ENCODE measurements around the gene SLC6A8. TPM values are rescaled to one million over a fixed set of nuclear protein-coding genes. Genes with fewer than 3 reads are reported as not detected.

Gene SLC6A8
- total RNA-seq, 1 experiment from 2014 or later = 27.4 TPM

DNA sequence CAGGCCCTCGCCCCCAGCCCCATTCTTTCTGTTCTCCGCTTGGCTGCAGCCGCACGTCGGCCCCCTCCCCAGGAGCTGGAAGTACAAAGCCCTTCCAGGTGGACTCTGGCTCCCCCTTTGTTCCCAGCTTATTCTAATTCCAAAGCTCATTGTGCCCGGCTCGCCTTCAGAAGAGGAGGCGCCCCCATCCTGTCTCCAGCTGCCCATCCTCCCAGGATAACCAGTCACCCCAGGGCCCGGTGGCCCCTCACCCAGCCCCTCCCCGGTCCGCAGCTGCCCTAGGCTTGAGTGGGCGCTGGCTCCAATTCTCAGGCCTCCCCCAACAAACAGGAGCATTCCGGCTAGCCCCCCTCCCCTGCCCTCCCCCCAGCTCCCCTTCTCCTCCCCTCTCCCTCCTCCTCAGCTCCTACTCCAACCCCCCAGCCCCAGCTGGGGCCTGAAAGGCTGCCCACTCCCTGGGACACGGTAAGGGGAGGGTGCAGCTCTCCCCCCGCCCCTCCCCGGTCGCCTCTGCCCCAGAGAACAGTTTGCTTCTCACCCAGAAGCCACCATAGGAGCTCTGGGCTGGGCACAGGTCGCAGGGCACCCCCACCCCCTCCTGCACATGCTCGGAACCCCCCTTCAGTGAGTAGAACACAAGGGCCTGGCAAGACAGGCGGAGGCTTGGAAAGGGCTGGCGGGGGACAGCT lies 3.1 kb upstream of the SLC6A8 start:
- intact Hi-C loops (cut with micrococcal nuclease; ENCODE audit: unreplicated experiment) = no loop called here
- Mint-ChIP-seq H3K27me3 (ENCODE audit: unreplicated experiment) (peaks cover 26% of the 10 kb centered on the region), H3K27ac (ENCODE audit: unreplicated experiment) (no peak overlapping the region), H3K9me3 (ENCODE audit: low read depth, unreplicated experiment) (no peaks in the 10 kb centered on the region), H3K4me3 (ENCODE audit: low read depth, unreplicated experiment) (no peak overlapping the region), H3K36me3 (ENCODE audit: insufficient read depth, unreplicated experiment) (peaks cover 16% of the 10 kb centered on the region), H3K4me1 (ENCODE audit: low read depth, unreplicated experiment) (no peaks in the 10 kb centered on the region)
- CTCF ChIA-PET = interaction anchor here (0.7 to 0.8 kb wide), 2 partner anchors 11 to 23 kb away, joined by 3 to 4 read pairs; no protein-coding TSS in a partner anchor
- no TSS peak for BruUV-seq (replicated peaks)
- TF ChIP-seq, protein P1, sequence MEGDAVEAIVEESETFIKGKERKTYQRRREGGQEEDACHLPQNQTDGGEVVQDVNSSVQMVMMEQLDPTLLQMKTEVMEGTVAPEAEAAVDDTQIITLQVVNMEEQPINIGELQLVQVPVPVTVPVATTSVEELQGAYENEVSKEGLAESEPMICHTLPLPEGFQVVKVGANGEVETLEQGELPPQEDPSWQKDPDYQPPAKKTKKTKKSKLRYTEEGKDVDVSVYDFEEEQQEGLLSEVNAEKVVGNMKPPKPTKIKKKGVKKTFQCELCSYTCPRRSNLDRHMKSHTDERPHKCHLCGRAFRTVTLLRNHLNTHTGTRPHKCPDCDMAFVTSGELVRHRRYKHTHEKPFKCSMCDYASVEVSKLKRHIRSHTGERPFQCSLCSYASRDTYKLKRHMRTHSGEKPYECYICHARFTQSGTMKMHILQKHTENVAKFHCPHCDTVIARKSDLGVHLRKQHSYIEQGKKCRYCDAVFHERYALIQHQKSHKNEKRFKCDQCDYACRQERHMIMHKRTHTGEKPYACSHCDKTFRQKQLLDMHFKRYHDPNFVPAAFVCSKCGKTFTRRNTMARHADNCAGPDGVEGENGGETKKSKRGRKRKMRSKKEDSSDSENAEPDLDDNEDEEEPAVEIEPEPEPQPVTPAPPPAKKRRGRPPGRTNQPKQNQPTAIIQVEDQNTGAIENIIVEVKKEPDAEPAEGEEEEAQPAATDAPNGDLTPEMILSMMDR (IDR thresholded peaks at IDR 0.05; ENCODE audit: unreplicated experiment) = no peak
- no peak for DNase-seq

DNA sequence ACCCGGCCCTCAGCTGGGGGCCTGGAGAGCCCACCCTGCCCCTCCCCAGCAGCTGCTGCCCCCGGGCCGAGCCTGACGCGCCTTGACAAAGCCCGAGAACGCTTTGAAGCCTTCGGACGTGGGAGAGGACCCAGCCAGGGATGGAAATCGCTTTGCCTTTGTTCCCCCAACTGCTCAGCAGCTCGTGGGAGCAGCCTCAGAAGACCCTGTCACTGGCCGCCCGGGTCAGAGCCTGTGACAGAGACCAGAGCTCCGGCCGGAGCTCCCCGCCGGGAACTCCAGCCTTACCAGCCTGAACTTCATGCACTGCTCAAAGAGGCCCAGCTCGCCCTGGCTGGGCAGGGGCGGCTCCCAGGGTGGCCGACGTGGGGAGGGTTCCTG lies 2.6 kb upstream of the SLC6A8 start:
- Mint-ChIP-seq H3K27me3 (ENCODE audit: unreplicated experiment) (peaks cover 21% of the 10 kb centered on the region), H3K9me3 (ENCODE audit: low read depth, unreplicated experiment) (no peaks in the 10 kb centered on the region), H3K36me3 (ENCODE audit: insufficient read depth, unreplicated experiment) (peaks cover 19% of the 10 kb centered on the region), H3K4me1 (ENCODE audit: low read depth, unreplicated experiment) (no peaks in the 10 kb centered on the region), H3K27ac (ENCODE audit: unreplicated experiment) (no peak overlapping the region), H3K4me3 (ENCODE audit: low read depth, unreplicated experiment) (no peak overlapping the region)
- CTCF ChIA-PET = interaction anchor here (0.7 kb wide), 1 partner anchor 11 kb away, joined by 4 read pairs; no protein-coding TSS in a partner anchor
- TF ChIP-seq, protein P1 (IDR thresholded peaks at IDR 0.05; ENCODE audit: unreplicated experiment) = no peak
- no peak for DNase-seq
- intact Hi-C loops (cut with micrococcal nuclease; ENCODE audit: unreplicated experiment) = no loop called here
- no TSS peak for BruUV-seq (replicated peaks)

DNA sequence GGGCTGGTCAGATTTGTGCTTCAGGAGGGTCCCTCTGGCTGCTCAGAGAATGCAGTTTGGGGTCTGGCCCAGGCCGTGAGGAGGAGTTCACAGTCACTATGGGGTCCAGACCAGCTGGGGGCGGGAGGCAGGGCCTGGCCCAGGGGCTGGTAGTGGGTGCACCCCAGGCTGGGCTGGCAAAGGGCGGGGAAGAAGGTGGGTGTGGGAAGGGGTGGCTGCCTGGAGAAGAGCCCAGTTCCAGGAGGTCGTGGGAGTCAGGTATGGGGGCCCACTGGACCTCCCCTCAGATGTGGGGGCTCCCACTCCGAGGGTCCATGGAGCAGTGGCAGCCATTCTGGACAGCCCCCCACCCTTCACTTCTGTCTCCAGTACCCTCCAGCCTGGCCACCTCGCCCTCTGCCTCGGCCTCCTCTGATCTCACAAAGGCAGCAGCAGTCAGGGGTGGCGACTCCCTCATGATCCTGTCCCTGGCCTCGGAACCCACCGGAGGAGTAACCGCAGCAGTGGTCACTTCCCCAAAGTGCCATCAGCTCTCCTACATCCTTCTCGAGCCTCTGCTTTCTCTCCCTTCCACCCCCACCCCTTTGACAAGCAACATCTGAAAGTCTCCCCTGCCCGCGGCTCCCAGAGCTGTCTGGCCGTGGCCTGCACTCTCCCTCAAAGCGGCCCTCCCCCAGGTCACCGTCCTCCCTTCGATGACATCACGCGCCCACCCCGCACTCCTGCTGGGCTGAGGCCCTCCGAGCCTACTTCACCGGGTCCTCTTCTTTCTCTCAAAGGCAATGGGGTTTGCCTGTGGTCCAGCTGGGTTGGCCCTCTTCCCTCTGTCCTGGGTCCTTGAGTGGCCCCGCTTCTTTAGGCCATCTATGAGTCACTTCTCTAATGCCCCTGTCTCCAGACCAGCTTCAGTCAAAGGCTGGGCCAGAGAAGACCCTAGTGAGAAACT lies 1.7 kb upstream of the SLC6A8 start:
- Mint-ChIP-seq H3K27ac (ENCODE audit: unreplicated experiment) (no peak overlapping the region), H3K27me3 (ENCODE audit: unreplicated experiment) (peaks cover 14% of the 10 kb centered on the region), H3K9me3 (ENCODE audit: low read depth, unreplicated experiment) (no peaks in the 10 kb centered on the region), H3K4me3 (ENCODE audit: low read depth, unreplicated experiment) (no peak overlapping the region), H3K36me3 (ENCODE audit: insufficient read depth, unreplicated experiment) (peaks cover 22% of the 10 kb centered on the region), H3K4me1 (ENCODE audit: low read depth, unreplicated experiment) (no peaks in the 10 kb centered on the region)
- TF ChIP-seq, protein P1 (IDR thresholded peaks at IDR 0.05; ENCODE audit: unreplicated experiment) = no peak
- no TSS peak for BruUV-seq (replicated peaks)
- no peak for DNase-seq
- intact Hi-C loops (cut with micrococcal nuclease; ENCODE audit: unreplicated experiment) = no loop called here
- CTCF ChIA-PET = interaction anchor here (1.9 kb wide), 1 partner anchor 19 kb away, joined by 7 read pairs; no protein-coding TSS in a partner anchor

GRCh38 chrX:153686711-153687110 lies 1.0 kb upstream of the SLC6A8 start:
- CTCF ChIA-PET = interaction anchor here (1.9 kb wide), 1 partner anchor 19 kb away, joined by 7 read pairs; no protein-coding TSS in a partner anchor
- Mint-ChIP-seq H3K27me3 (ENCODE audit: unreplicated experiment) (peaks cover 14% of the 10 kb centered on the region), H3K4me3 (ENCODE audit: low read depth, unreplicated experiment) (no peak overlapping the region), H3K9me3 (ENCODE audit: low read depth, unreplicated experiment) (no peaks in the 10 kb centered on the region), H3K4me1 (ENCODE audit: low read depth, unreplicated experiment) (no peaks in the 10 kb centered on the region), H3K36me3 (ENCODE audit: insufficient read depth, unreplicated experiment) (peaks cover 22% of the 10 kb centered on the region), H3K27ac (ENCODE audit: unreplicated experiment) (no peak overlapping the region)
- intact Hi-C loops (cut with micrococcal nuclease; ENCODE audit: unreplicated experiment) = no loop called here
- no TSS peak for BruUV-seq (replicated peaks)
- TF ChIP-seq, protein P1 (IDR thresholded peaks at IDR 0.05; ENCODE audit: unreplicated experiment) = no peak
- no peak for DNase-seq

Measured in Calu3 (cell line).